ENCODE measurements around the gene PIGP. TPM values are rescaled to one million over a fixed set of nuclear protein-coding genes. Genes with fewer than 3 reads are reported as not detected.
"Not testable (repeated sequence)": the region's sequence is repeated elsewhere in the genome, so short reads cannot be mapped to it uniquely, and the experiment has no call there.

PIGP gene
- total RNA-seq, 1 experiment from 2014 or later, result 57.0 TPM

DNA sequence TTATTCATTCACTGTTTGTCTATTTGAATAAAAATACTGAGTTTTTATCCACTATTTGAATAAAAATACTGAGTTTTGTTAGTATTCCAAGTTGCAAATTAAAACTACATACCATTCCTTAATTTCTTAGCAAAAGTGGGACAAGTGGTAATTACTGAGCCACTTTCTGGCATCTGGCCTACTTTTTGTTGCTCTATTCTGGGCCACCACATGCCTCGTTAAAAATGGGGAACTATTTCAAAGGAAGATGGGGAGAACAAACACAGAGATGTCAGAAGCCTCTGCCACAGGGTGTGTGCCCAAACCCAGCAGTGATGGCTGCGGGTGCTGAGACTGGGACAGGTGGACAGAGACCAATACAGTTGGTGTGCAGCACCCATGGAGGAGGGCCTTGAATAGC, 14.6 kb downstream of the PIGP start:
- no peak for DNase-seq (ENCODE audit: low read depth, low spot score)
- in situ Hi-C loops (cut with HindIII; ENCODE audit: low pct_unique_long_range_greater_than_20kb, low sequenced_read_pairs), result no loop called here

DNA sequence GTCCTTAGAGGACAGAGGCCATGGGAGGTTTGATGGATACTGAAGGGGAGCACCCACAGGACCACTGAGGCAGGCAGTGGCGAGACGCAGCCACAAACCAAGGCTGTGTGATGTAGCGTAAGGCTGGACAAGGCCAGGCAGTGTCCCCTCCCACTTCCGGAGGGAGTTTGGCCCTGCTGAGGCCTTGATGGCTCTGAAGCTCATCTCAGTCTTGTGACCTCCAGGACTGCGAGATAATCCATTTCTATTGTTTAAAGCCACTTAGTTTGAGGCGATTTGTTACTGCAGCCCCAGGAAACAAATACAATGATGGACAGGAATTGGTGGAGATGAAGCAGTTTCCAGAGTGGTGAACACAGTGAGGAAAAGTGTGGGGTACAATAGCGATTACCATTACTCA, 15.3 kb downstream of the PIGP start:
- in situ Hi-C loops (cut with HindIII; ENCODE audit: low pct_unique_long_range_greater_than_20kb, low sequenced_read_pairs), result no loop called here
- no peak for DNase-seq (ENCODE audit: low read depth, low spot score)

DNA sequence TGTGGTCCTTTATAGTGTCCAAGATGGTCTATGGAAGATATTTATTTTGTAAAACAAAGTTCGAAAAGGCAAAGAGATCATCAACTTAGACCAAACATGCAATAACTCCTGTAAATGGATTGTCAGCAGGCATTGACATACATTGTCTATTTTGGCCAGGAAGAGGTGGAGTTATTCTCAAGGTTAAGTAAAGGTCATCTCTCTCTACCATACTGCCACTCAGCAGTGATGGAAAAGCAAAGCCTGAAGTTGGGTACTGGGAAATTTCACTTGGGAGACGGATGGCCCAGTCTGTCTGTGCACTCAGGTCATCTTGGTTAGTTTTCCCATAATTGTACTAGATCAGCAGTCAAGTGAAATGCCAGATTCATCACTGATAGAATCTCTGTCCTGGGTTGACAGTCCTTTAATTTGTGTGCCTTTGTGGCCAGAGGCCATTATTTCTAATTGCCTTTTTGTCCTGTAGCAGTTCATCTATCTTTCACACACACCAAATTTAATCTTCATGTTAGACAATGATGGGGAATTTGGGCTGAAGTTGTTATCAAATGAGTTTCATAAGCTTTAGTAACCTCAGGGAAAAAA, 17.5 kb downstream of the PIGP start:
- no peak for DNase-seq (ENCODE audit: low read depth, low spot score)
- in situ Hi-C loops (cut with HindIII; ENCODE audit: low pct_unique_long_range_greater_than_20kb, low sequenced_read_pairs), result no loop called here

DNA sequence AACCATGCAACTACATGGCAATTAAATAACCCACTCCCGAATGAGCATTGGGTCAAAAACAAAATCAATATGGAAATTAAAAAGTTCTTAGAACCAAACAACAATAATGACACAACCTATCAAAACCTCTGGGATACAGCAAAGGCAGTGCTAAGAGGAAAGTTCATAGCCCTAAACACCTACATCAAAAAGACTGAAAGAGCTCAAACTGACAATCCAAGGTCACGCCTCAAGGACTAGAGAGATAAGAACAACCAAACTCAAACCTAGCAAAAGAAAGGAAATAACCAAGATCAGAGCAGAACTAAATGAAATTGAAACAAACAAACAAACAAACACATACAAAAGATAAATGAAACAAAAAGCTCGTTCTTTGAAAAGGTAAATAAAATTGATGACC, 23.1 kb downstream of the PIGP start:
- DNase-seq (ENCODE audit: low read depth, low spot score); in situ Hi-C loops (cut with HindIII; ENCODE audit: low pct_unique_long_range_greater_than_20kb, low sequenced_read_pairs): not testable (repeated sequence)

DNA sequence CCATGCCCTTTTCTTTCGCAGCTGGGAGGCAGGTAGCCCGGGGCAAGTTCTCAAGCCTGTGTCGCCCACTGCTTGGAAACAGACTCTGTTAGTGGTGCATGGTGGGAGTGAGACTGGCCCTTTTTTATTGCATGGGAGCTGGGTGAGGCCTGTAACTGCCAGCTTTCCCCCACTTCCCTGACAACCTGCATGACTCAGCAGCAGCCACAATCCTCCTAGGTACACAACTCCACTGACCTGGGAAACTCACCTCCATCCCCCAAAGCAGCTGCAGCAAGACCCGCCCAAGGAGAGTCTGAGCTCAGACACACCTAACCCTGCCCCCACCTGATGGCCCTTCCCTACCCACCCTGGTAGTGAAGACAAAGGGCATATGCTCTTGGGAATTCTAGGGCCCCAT, 25.8 kb downstream of the PIGP start:
- no peak for DNase-seq (ENCODE audit: low read depth, low spot score)
- in situ Hi-C loops (cut with HindIII; ENCODE audit: low pct_unique_long_range_greater_than_20kb, low sequenced_read_pairs), result no loop called here

DNA sequence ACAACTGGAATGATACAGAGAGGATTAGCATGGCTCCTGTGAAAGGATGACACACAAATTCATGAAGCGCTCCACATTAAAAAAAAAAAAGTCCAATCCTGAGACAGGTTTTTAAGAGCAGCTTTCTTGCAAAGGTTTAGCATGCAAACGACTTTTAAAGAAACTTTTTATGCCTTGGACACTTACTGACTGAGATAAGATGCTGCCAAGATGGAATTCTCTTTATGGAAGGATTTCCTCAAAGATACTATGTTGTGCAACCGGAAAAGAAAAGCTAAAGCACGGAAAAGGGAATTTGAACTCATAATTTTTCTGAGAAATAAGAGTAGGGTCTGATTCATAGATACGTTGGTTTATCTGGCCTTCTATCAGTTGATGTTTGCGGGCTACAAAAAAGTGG, 27.3 kb downstream of the PIGP start:
- in situ Hi-C loops (cut with HindIII; ENCODE audit: low pct_unique_long_range_greater_than_20kb, low sequenced_read_pairs), result no loop called here
- DNase-seq (ENCODE audit: low read depth, low spot score), result no peak

DNA sequence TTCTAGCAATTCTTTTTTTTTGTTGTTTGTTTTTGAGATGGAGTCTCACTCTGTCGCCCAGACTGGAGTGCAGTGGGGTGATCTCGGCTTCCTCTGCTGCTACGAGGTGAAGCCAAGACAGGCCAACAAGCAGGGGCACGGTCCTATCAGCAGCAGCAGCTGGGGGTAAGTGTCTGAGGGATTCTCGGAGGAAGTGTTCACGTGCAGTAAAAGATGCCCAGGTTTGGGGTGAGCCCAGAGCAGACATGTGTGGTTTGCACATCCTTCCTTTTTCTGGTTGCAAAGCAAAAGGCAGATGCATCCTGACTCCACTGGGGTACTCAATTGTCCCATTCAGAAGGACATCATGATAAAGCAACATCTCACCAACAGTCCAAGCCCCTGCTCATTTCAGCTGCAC, 27.7 kb downstream of the PIGP start:
- in situ Hi-C loops (cut with HindIII; ENCODE audit: low pct_unique_long_range_greater_than_20kb, low sequenced_read_pairs), result no loop called here
- no peak for DNase-seq (ENCODE audit: low read depth, low spot score)

DNA sequence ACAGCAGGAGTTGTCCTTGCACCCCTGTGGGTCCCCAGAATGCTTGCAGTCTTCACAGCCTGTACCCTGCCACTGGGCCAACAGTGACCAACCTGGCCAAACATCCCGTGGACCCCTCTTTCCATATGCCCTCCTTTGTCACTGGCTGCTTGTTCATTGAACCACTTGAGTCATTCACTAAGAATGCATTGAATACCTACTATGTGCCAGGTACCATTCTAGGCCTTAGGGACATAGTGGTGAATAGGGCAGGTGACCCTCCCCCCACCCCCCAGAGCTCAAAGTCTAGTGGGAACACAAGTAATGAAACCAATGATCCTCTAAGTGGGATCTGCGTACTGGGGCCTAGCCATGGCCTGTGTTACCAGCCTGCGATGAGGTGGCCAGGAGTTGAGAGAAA, 28.2 kb downstream of the PIGP start:
- DNase-seq (ENCODE audit: low read depth, low spot score), result no peak
- in situ Hi-C loops (cut with HindIII; ENCODE audit: low pct_unique_long_range_greater_than_20kb, low sequenced_read_pairs), result no loop called here

DNA sequence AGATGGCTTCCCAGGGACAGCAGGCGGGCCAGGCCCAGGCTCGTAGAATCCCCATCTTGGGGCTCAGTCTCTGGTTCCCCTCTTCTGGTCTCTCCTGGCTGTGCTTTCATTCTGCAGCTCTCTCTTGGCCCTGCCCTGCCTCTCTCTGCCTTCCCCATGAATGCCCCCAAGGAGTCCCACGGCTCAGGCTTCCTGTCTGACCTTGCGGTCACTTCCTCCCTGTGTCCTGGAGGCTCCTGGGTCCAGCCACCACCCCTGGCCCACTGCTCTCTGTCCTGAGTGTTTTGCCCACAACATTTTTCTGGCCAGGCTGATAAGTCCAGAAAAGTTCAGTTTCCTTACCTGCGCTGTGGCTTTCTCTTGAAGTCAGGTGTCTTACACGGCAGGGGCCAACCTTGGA, 29.1 kb downstream of the PIGP start:
- in situ Hi-C loops (cut with HindIII; ENCODE audit: low pct_unique_long_range_greater_than_20kb, low sequenced_read_pairs), result no loop called here

DNA sequence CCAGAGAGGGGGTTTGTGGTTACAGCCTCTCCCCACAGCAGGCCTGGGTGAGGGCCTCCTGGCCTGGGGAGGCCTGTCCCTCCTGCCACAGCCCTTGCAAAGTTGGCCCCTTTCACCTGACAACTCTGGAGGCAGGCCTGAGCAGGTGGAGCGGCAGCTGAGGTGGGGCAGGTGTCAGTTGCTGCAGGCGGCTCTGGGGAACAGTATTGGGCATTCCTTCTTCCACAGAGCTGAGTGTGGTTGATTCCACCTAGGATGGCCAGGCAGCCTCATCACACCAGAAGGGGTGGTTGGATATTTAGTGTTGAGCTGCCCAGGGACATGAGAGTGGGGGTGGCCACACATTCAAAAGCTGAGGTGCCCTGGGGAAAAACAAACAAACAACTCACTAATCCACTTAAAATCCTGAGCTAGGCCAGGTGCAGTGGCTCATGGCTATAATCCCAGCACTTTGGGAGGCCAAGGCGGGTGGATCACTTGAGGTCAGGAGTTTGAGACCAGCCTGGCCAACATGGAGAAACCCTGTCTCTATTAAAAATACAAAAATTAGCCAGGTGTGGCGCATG, 31.1 kb downstream of the PIGP start:
- no peak for DNase-seq (ENCODE audit: low read depth, low spot score)
- in situ Hi-C loops (cut with HindIII; ENCODE audit: low pct_unique_long_range_greater_than_20kb, low sequenced_read_pairs), result no loop called here

More for the DNA sequence above, 29.1 kb downstream of the PIGP start:
- no peak for DNase-seq (ENCODE audit: low read depth, low spot score)

DNA sequence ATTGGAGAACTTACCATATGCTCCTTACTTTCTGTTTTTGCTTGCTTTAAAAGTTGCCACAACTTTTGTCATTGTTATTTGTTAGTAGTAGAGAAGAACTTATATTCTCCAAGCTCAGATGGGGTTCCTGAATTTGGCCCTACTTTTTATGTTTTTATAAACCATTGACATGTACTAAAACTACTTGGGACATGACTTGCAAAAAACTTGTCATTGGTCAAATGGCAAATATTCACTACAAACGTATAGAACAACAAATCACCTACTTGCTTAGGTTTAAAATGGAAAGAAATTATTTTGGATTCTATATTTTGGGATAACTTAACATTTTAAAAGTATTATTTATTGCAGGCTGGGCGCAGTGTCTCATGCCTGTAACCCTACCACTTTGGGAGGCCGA, 32.7 kb downstream of the PIGP start:
- in situ Hi-C loops (cut with HindIII; ENCODE audit: low pct_unique_long_range_greater_than_20kb, low sequenced_read_pairs), result no loop called here
- DNase-seq (ENCODE audit: low read depth, low spot score), result no peak

DNA sequence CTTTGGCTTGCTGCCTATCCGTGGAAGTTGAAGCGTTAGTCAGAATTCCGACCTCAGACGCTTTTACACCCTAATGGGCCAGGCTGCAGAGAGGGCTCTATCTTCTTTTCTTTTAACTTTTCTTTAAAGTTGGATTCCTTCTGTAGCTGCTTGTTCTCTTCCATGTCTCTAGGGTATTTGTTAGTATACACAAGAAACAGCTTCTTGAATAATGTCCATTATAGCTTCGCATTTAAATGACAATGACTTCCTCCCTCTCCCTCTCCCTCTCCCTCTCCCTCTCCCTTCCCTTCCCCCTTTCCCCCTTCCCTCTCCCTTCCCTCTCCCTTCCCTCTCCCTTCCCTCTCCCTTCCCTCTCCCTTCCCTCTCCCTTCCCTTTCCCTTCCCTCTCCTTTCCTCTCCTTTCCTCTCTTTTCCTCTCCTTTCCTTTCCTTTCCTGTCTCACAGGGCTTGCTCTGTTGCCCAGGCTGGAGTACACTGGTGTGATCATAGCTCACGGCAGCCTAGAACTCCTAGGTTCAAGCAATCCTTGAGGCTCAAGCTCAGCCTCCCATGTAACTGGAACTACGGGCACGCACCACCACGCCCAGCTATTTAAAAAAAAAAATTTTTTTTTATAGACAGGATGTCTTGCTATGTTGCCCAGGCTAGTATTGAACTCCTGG, 33.3 kb downstream of the PIGP start:
- DNase-seq (ENCODE audit: low read depth, low spot score), result no peak
- in situ Hi-C loops (cut with HindIII; ENCODE audit: low pct_unique_long_range_greater_than_20kb, low sequenced_read_pairs), result no loop called here

DNA sequence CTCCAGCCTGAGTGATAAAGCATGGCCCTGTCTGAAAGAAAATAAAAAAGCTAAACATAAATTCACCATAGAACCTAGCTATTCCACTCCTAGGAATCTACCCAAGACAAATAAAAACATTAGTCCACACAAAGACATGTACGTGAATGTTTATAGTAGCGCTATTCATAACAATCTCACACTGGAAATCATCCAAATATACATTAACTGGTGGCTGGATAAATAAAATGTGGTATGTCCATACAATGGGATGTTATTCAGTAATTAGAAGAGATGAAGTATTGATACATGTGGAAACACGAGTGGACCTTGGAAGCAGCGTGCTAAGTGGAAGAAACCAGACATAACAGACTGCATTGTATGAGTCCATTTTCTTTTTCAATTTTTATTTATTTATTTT, 36.7 kb downstream of the PIGP start:
- no peak for DNase-seq (ENCODE audit: low read depth, low spot score)
- in situ Hi-C loops (cut with HindIII; ENCODE audit: low pct_unique_long_range_greater_than_20kb, low sequenced_read_pairs), result no loop called here

DNA sequence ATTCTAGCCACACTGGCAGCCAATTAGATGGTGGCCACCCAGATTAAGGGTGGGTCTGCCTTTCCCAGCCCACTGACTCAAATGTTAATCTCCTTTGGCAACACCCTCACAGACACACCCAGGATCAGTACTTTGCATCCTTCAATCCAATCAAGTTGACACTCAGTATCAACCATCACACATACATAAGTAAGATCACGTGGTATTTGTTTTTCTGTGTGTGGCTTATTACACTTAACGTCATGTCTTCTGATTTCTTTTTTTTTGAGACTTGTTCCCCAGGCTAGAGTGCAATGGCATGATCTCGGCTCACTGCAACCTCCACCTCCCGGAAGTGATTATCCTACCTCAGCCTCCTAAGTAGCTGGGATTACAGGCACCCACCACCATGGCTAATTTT, 38.5 kb downstream of the PIGP start:
- DNase-seq (ENCODE audit: low read depth, low spot score); in situ Hi-C loops (cut with HindIII; ENCODE audit: low pct_unique_long_range_greater_than_20kb, low sequenced_read_pairs): not testable (repeated sequence)

DNA sequence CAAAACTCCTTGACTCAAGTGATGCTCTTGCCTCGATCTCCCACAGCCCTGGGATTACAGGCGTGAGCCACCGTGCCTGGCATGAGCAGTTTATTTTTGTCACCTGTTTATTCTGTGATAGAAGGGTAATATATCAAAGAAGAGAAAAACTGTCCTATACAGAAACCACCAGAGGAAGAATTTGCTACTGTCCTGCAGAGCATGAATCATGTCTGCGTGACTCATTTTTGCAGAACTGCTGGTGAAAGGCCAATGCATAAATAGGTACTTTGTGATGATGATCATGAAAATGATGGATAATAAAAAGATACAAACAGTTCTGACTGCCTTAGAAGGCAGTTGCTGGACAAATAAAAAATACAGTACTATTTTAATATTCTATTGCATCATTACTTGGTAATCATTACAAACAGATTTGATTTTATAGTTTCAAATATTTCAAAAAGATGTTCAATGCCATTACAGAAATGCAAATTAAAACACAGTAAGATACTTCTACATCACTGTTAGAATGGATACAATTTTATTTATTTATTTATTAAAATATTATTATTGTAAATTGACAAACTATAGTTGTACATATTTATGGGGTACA, 39.9 kb downstream of the PIGP start:
- peak; percentile 80 for DNase-seq (ENCODE audit: low read depth, low spot score)
- in situ Hi-C loops (cut with HindIII; ENCODE audit: low pct_unique_long_range_greater_than_20kb, low sequenced_read_pairs), result no loop called here

DNA sequence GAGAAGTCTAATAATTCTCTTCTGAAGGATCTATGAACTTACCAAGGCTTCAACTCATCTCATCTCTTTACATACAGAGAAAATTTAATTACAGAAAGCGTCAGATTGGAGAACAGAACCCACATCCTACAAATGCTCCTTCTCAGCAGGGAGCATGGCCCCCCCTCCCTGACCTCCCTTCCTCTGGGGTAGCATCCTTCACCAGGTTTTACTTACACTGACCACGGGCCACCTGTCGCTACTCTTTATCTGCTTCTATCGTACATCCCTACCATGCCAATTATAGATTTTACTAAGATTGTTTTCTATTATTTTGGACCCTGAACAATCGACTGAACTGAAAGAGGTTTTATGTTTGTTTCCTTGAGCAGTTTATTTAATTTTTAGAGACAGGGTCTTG, 40.6 kb downstream of the PIGP start:
- DNase-seq (ENCODE audit: low read depth, low spot score), result no peak
- in situ Hi-C loops (cut with HindIII; ENCODE audit: low pct_unique_long_range_greater_than_20kb, low sequenced_read_pairs), result no loop called here

DNA sequence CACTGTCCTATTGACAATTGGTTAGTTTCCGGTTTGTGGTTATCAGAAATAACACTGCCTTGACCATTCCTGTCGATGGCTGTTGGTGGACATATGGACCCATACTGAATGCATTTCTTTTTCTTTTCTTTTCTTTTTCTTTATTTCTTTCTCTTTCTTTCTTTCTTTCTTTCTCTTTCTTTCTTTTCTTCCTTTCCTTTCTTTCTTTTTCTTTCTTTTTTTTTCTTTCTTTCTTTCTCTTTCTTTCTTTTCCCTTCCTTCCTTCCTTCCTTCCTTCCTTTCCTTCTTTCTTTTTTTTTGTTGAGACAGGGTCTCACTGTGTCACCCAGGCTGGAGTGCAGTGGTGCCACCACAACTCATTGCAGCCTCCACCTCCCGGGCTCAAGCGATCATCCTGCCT, 42.0 kb downstream of the PIGP start:
- no peak for DNase-seq (ENCODE audit: low read depth, low spot score)

DNA sequence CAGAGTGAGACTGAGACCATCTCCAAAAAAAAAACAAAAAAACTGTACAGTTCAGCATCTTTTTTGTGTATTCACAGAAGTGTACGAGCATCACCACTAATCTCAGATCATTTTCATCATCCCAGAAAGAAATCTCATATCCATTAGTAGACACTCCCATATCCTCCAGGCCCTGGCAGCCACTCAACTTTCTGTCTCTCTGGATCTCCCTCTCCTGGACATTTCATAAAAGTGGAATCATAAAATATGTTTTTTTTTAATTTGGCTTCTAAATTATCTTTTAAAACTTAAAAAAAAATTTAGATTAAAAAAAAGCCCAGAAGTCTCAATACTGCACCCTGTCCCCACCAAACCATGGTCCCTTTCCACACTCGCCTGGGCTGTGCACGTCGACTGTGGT, 44.3 kb downstream of the PIGP start:
- in situ Hi-C loops (cut with HindIII; ENCODE audit: low pct_unique_long_range_greater_than_20kb, low sequenced_read_pairs), result no loop called here
- DNase-seq (ENCODE audit: low read depth, low spot score), result peak; percentile 26

More for the DNA sequence above, 42.0 kb downstream of the PIGP start:
- in situ Hi-C loops (cut with HindIII; ENCODE audit: low pct_unique_long_range_greater_than_20kb, low sequenced_read_pairs), result no loop called here

DNA sequence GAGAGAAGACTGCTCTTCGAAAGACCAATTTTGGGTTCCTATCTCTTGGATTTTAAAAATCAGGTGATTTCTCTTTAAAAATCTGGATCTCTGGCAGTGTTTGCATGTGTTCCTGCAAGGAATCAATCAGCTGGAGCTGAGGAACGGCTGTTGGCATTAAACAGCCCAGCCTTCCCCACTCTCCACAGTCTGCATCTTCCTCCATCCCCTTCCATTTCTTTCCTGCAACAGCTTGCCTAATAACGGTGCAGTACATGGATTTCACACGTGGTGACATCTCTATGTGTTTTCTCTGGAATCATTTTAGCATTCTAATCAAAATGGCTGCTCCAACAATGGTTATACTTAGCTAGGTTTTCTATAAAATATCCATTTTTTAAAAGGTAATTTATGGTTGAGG, 46.4 kb downstream of the PIGP start:
- DNase-seq (ENCODE audit: low read depth, low spot score), result no peak
- in situ Hi-C loops (cut with HindIII; ENCODE audit: low pct_unique_long_range_greater_than_20kb, low sequenced_read_pairs), result no loop called here

Data from SK-MEL-5 (cell line).